ENCODE measurements around the gene MRGPRX2.

The MRGPRX2 gene

DNA sequence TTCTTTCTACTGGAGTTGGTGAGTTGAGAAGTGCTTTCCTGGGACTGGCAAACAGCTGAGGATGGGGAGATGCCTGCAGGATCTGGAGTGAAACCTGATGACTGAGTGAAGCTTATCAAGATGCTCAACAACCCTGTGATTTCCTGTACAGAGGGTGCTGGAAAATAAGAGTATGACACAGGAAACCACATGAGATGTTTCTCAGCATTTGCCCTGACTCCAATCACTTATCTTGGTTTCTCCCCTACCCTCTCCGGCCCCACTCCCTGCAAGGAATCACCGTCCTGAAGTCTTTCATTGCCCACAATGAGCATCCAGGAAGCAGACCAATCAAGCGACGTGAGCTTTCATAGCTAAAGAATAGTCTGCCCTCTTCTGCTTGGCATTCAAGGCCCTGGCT, at the start of gene MRGPRX2:
TSS of gene MRGPRX2 (minus strand) at position 89 of the 400 bp plus-strand sequence. CDS start 4,315 bp downstream, outside the sequence.
- DNase-seq = no peak

DNA sequence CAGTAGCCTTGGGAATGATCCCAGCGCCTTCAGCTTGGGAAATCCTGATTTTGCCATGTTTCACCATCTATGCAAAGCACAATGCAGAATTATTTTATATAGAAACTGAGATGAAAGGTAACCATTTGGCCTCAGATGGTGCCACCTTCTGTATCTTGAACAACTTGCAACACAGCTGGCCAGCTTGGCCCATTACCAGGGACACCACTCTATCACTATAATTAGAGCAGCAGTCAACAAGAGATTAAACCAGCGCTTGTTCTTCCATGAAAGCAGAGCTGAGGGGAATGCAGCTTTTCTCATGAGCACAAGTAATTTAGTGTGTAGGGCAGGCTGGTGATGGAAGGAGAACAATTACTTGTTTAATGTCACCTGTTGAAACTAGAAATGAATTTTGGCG, 49.8 kb upstream of the MRGPRX2 start:
- no peak for DNase-seq

DNA sequence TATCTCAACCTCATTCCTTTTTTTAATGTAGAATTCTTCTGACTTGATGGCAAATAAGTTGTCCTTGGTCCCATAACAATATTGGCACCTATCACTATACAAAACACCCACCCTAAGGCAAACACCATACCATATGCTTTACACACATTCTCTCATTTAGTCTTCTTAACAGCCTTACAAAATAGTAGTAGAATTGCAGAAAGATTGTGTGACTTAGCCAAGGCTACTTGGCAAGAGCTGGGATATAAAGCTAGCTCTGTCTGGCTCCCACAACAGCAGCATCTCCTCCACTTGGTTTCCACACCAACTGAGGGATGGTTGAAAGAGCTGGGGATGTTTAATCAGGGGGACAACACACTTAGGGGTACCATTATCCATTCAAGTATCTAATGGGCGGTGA, 46.6 kb upstream of the MRGPRX2 start:
- no peak for DNase-seq

- DNase-seq = no peak
Measured at GRCh38 chr11:19105011-19105410, 44.5 kb upstream of the MRGPRX2 start.

DNA sequence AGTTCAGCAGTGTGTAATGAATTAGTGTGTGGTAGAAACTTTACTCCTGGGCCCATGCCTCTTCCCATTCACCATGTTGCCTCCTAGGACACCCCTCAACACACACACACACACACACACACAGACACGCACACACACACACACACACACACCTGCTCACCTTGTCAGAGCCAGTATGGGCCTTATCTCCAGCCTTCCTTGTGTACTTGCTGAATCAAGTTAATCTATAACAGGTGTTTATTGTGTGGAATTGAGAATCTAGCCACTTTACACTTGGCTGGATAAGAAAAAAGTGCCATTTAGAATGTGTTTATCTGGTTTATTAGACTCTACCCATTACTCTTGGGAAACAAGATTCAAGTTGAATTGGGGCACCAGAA, 42.0 kb upstream of the MRGPRX2 start:
- DNase-seq = no peak

GRCh38 chr11:19101796-19102520, 41.4 kb upstream of the MRGPRX2 start:
- no peak for DNase-seq

GRCh38 chr11:19100885-19101284, 40.4 kb upstream of the MRGPRX2 start:
- no peak for DNase-seq

GRCh38 chr11:19099093-19099492, 38.6 kb upstream of the MRGPRX2 start:
- no peak for DNase-seq

DNA sequence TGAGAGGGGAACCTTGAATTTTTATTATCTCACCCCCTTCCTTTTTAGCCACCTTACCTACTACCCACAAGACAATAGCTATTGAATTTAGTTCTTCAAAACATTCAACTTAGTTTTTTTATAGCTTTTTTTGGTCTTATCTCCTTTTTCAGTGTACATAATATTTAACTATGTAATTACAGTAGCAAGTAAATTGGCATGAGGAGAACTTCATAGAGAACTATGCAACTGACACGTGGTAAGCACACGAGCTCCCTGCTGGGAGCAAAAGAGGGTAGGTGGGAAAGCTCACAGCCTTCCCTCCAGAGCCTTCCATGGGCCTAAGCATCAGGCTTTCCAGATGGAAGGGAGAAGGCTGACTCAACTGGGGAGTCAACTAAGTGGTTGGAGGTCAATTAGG, 34.3 kb upstream of the MRGPRX2 start:
- no peak for DNase-seq

GRCh38 chr11:19093976-19094375, 33.5 kb upstream of the MRGPRX2 start:
- no peak for DNase-seq

DNA sequence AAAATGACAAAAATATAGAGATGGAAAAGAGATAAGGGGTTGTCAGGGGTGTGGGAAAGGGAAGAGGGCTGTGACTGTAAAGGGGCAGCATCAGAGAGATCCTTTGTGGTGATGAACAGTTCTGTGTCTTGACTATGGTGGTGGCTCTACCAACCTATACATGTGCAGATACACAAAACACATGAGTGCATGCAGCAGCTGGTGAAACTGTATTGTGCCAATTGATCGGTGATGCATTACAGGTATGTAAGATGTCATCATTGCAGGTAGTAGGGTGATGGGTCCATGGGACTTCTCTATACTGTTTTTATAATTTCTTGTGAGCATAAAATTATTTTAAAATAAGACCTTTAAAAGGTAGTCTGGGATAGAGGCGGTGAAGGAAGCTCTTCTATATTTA, 32.3 kb upstream of the MRGPRX2 start:
- DNase-seq = no peak

DNA sequence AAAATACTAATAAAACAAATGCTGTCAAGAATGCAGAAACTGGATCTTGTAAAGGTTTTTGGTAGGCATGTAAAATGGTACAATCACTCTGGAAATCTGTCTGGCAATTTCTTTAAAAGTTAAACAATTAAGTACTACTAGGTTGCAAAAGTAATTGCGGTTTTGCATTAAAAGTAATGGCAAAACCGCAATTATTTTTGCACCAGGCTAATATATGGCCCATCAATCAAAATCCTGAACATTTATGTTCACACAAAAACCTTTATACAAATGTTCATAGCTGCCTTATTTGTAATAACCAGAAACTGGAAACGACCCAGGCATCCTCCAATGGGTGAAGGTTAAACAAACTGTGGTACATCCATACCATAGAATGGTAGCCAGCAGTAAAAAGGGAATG, 31.8 kb upstream of the MRGPRX2 start:
- DNase-seq = no peak

- no peak for DNase-seq
Measured at GRCh38 chr11:19091366-19091765, 30.8 kb upstream of the MRGPRX2 start.

GRCh38 chr11:19089421-19089820, 28.9 kb upstream of the MRGPRX2 start:
- DNase-seq = no peak

DNA sequence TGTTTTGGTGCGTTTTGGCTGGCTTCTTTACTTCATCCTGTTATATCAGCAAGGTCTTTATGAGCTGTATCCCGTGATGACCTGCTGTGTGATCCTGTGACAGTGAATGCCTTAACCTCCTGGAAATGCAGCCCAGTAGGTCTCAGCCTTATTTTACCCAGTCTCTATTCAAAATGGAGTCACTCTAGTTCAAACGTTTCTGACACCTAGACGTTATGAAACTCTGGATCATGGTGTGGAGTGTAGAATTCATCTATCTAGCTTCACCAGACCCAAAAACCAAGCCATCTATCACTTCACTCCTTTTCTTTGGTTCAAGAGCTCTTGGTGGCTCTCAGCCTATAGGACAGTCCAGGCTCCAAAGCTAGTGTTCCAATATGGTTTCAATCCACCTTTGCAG, 28.3 kb upstream of the MRGPRX2 start:
- no peak for DNase-seq

DNA sequence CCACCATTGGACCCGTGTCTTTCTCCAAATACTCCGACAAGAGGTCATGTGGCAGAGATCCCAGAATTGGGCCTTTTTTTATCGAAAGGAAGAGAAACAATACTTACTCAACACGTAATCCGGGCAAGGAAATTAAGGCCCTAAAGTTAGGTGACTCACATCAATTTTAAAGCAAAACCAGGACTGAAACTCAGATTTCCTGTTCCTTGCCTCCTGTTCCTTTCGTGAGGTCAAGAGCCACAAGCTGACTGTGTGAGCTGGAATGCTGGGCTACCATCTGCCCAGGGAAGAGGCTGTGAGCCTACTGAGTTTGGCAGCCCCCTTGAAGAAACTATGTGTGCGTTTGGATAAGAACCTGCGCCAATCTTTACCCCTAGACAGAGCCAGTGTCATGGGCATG, 27.1 kb upstream of the MRGPRX2 start:
- DNase-seq = no peak

- no peak for DNase-seq
Measured at GRCh38 chr11:19084661-19085315, 24.3 kb upstream of the MRGPRX2 start.

GRCh38 chr11:19083166-19083565, 22.6 kb upstream of the MRGPRX2 start:
- no peak for DNase-seq

- no peak for DNase-seq
Measured at GRCh38 chr11:19080579-19080993, 20.1 kb upstream of the MRGPRX2 start.

GRCh38 chr11:19079643-19080440, 19.3 kb upstream of the MRGPRX2 start:
- DNase-seq = no peak

DNA sequence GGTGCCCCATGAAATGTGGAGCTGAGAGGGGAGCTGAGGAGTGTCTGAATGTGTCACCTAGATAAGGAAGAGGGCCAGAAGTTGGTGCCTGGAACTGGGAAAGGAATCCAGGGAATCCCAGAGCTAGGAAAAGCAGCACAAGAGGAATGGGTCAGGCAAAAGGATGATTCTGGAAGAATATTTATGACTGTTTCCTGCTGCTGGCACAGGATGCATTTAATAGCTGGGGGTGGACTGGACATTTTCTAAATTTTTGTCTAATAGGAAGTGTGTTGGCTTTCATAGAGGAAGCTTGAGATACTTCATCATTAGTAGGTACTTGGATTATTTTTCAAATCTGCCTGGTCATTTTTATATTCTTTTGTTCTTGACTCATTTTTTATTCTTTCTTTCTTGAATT, 17.4 kb upstream of the MRGPRX2 start:
- DNase-seq = no peak

- DNase-seq = peak; percentile 55
Measured at GRCh38 chr11:19076744-19077589, 16.4 kb upstream of the MRGPRX2 start.

DNA sequence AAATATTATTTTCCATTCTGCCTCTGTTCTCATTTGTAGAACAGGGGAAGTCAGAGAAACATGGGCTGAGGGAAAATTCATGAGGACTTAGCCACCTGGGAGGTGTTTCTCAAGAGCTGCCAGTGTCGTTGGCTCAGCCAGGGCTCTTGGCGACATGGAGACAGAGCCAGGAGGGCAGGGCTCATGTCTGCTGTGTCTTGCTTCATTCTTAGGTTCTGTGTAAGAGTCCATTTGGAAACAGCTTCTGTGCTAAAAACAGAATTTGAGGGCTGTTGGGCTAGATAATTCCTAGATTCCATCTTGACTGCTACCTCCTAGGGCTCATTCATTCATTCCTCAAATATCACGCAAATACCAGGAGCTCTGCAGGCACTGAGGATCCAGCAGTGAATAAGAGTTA, 15.1 kb upstream of the MRGPRX2 start:
- DNase-seq = no peak
